HepG2 (cell line): ENCODE measurements around the gene ZBTB48. TPM values are rescaled to one million over a fixed set of nuclear protein-coding genes. Genes with fewer than 3 reads are reported as not detected.
A peak's percentile ranks its signal among the peaks of the same experiment; 100 is the strongest.

ENCODE experiments used
- ATM ChIP-seq: fragments of 450-650 bp; IDR thresholded peaks from 2 replicates; pipeline ENCODE4 v1.7.1; 2017; ENCODE audit warnings: mild to moderate bottlenecking, borderline replicate concordance
- BCLAF1 ChIP-seq: fragments of 450-650 bp; IDR thresholded peaks from 2 replicates; pipeline ENCODE4 v1.6.1; 2017; ENCODE audit warnings: mild to moderate bottlenecking
- HNF4G ChIP-seq, 2 experiments: sonication (generic) in 1 of 2; formaldehyde crosslinking in 1 of 2; IDR thresholded peaks; 2 replicates each; pipeline versions ENCODE4 v1.4.0 to v1.6.1; 2011 to 2020; ENCODE audit warnings: borderline replicate concordance in 2 of 2, low read depth in 2 of 2, mild to moderate bottlenecking in 2 of 2, low read length in 1 of 2, missing genetic modification reagents in 1 of 2, moderate library complexity in 1 of 2
- KDM3A ChIP-seq: IDR thresholded peaks from 2 replicates; pipeline ENCODE4 v1.6.1; 2018; ENCODE audit warnings: low read depth, missing compliant biosample characterization
- MAX ChIP-seq: IDR thresholded peaks from 2 replicates; pipeline ENCODE4 v1.6.1; 2012; ENCODE audit warnings: inconsistent platforms
- MEF2D ChIP-seq: sonication (generic); formaldehyde crosslinking; IDR thresholded peaks from 2 replicates; pipeline ENCODE4 v1.5.1; 2020; ENCODE audit warnings: mild to moderate bottlenecking, missing genetic modification reagents
- NR1H2 ChIP-seq: sonication (generic); formaldehyde crosslinking; IDR thresholded peaks from 2 replicates; pipeline ENCODE4 v1.8.1; 2022; ENCODE audit warnings: low read depth, missing genetic modification reagents, borderline replicate concordance
- NRL ChIP-seq: sonication (generic); formaldehyde crosslinking; IDR thresholded peaks from 2 replicates; pipeline ENCODE4 v1.5.0; 2020; ENCODE audit warnings: missing genetic modification reagents, mild to moderate bottlenecking, moderate library complexity, borderline replicate concordance
- PLRG1 ChIP-seq: fragments of 450-650 bp; conservative IDR thresholded peaks from 2 replicates; pipeline ENCODE4 v1.6.1; 2016
- SIX4 ChIP-seq: sonication (generic); formaldehyde crosslinking; IDR thresholded peaks from 2 replicates; pipeline ENCODE4 v1.4.0; 2020; ENCODE audit warnings: missing genetic modification reagents
- SMC3 ChIP-seq: IDR thresholded peaks from 2 replicates; pipeline ENCODE4 v1.6.1; 2011; ENCODE audit warnings: low read length, improper control_type of control experiment
- XBP1 ChIP-seq: sonication (generic); formaldehyde crosslinking; IDR thresholded peaks from 2 replicates; pipeline ENCODE4 v1.5.0; 2020; ENCODE audit warnings: missing genetic modification reagents
- ZFP37 ChIP-seq: sonication (generic); formaldehyde crosslinking; IDR thresholded peaks from 2 replicates; pipeline ENCODE4 v1.4.0; 2020; ENCODE audit warnings: missing genetic modification reagents, borderline replicate concordance
- ZNF501 ChIP-seq: sonication (generic); formaldehyde crosslinking; IDR thresholded peaks from 2 replicates; pipeline ENCODE4 v1.5.1; 2020; ENCODE audit warnings: mild to moderate bottlenecking, moderate library complexity, missing genetic modification reagents
- ZNF589 ChIP-seq: sonication (generic); formaldehyde crosslinking; conservative IDR thresholded peaks from 2 replicates; pipeline ENCODE4 v1.8.0; 2022; ENCODE audit warnings: mild to moderate bottlenecking, moderate library complexity, missing genetic modification reagents
- ZNF761 ChIP-seq: sonication (generic); formaldehyde crosslinking; conservative IDR thresholded peaks from 2 replicates; pipeline ENCODE4 v1.4.0; 2020; ENCODE audit warnings: mild to moderate bottlenecking, missing genetic modification reagents
- polyA plus RNA-seq, 8 experiments: library from polyadenylated mRNA; depleted of rRNA in 3 of 8; stranded (reverse) in 7 of 8; unstranded in 1 of 8; fragments of >200 nt; fragmentation: Illumina TruSeq in 4 of 8; extraction: Trizol in 4 of 8; gene quantifications; 2 replicates each; pipeline versions ENCODE4 v1.2.1 to v1.2.3, GENCODE V29; 2011 to 2016; ENCODE audit warnings: low read depth in 4 of 8, missing spikeins in 1 of 8, mixed read lengths in 1 of 8; ENCODE audit not compliant: insufficient read depth in 1 of 8
- total RNA-seq, 5 experiments: library from RNA; depleted of rRNA; stranded (reverse); fragments of >200 nt; fragmentation: Illumina TruSeq; extraction: Trizol; gene quantifications; 2 replicates each; pipeline ENCODE4 v1.2.3, GENCODE V29; 2016; ENCODE audit warnings: low read depth in 1 of 5
- TF ChIP-seq, protein P1 (sequence below): sonication (generic); formaldehyde crosslinking; IDR thresholded peaks from one replicate; pipeline ENCODE4 v1.5.1; 2020; ENCODE audit warnings: mild to moderate bottlenecking, missing genetic modification reagents; ENCODE audit errors: not compliant biosample characterization
- TF ChIP-seq, protein P2 (sequence below): sonication (generic); formaldehyde crosslinking; IDR thresholded peaks from 2 replicates; pipeline ENCODE4 v1.4.0; 2020; ENCODE audit warnings: missing genetic modification reagents; ENCODE audit errors: not compliant biosample characterization

The ZBTB48 gene
- total and polyA plus RNA-seq, 2 of the 13 experiments (the other 11 are each of a cell fraction or from before 2014, with no cell fraction given), result 13.0 to 17.1 TPM

DNA sequence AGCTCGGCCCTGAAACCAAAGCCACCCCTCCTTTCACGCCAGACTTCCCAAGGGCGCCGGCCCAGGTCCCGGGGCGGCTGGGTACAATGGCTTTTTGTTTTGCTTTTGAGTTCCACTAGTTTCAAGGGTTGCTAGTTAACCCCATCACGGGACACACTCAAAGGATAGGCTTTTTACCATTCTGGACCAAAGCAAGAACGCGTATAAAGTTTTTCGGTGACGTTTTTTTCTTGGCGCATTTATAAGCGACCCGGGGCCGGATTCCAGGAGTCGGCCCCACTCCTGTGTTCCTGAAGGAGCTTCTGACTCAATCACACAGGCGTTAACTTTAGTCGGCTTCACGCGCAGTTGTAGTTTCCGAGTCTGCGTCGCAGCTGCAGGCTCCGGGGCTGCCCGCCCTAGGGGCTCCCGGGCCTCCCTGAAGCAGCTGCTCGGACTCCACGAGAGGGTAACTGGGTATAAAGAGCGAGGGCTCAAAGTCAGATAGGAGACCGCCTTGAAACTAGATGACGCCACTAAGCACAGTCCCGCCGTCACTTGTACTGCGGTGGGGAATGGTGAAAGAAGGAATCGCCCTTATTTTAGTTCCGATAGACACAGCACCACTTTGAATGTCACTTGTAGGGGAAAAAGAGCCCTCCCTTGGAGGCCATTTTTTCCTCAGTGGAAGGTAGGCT is 23.6 kb downstream of the ZBTB48 start (continued):
- TF ChIP-seq, protein P1, sequence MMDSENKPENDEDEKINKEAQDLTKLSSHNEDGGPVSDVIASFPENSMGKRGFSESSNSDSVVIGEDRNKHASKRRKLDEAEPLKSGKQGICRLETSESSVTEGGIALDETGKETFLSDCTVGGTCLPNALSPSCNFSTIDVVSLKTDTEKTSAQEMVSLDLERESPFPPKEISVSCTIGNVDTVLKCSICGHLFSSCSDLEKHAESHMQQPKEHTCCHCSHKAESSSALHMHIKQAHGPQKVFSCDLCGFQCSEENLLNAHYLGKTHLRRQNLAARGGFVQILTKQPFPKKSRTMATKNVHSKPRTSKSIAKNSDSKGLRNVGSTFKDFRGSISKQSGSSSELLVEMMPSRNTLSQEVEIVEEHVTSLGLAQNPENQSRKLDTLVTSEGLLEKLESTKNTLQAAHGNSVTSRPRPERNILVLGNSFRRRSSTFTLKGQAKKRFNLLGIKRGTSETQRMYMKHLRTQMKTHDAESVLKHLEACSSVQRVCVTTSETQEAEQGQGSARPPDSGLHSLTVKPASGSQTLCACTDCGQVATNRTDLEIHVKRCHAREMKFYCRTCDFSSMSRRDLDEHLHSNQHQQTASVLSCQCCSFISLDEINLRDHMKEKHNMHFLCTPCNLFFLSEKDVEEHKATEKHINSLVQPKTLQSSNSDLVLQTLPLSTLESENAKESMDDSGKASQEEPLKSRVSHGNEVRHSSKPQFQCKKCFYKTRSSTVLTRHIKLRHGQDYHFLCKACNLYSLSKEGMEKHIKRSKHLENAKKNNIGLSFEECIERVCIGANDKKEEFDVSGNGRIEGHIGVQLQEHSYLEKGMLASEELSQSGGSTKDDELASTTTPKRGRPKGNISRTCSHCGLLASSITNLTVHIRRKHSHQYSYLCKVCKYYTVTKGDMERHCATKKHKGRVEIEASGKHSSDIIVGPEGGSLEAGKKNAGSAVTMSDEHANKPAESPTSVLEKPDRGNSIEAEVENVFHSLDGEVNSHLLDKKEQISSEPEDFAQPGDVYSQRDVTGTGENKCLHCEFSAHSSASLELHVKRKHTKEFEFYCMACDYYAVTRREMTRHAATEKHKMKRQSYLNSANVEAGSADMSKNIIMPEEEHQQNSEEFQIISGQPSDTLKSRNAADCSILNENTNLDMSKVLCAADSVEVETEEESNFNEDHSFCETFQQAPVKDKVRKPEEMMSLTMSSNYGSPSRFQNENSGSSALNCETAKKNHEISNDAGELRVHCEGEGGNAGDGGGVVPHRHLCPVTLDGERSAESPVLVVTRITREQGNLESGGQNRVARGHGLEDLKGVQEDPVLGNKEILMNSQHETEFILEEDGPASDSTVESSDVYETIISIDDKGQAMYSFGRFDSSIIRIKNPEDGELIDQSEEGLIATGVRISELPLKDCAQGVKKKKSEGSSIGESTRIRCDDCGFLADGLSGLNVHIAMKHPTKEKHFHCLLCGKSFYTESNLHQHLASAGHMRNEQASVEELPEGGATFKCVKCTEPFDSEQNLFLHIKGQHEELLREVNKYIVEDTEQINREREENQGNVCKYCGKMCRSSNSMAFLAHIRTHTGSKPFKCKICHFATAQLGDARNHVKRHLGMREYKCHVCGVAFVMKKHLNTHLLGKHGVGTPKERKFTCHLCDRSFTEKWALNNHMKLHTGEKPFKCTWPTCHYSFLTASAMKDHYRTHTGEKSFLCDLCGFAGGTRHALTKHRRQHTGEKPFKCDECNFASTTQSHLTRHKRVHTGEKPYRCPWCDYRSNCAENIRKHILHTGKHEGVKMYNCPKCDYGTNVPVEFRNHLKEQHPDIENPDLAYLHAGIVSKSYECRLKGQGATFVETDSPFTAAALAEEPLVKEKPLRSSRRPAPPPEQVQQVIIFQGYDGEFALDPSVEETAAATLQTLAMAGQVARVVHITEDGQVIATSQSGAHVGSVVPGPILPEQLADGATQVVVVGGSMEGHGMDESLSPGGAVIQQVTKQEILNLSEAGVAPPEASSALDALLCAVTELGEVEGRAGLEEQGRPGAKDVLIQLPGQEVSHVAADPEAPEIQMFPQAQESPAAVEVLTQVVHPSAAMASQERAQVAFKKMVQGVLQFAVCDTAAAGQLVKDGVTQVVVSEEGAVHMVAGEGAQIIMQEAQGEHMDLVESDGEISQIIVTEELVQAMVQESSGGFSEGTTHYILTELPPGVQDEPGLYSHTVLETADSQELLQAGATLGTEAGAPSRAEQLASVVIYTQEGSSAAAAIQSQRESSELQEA (CRISPR knock-in tag), result no peak
- TF ChIP-seq BCLAF1, result no peak
- TF ChIP-seq ZNF589 (CRISPR knock-in tag), result 0 out of 2 replicates have a peak, but pooled peaks have one; percentile 38
- no peak for TF ChIP-seq SIX4 (CRISPR knock-in tag)
- TF ChIP-seq KDM3A (CRISPR knock-in tag), result no peak
- no peak for TF ChIP-seq ZNF501 (CRISPR knock-in tag)
- 0 out of 2 replicates have a peak, but pooled peaks have one; percentile 2 for TF ChIP-seq MAX
- TF ChIP-seq ZFP37 (CRISPR knock-in tag), result no peak
- TF ChIP-seq NRL (CRISPR knock-in tag), result no peak; the same call in 1 of the 2 replicates
- TF ChIP-seq, protein P2, sequence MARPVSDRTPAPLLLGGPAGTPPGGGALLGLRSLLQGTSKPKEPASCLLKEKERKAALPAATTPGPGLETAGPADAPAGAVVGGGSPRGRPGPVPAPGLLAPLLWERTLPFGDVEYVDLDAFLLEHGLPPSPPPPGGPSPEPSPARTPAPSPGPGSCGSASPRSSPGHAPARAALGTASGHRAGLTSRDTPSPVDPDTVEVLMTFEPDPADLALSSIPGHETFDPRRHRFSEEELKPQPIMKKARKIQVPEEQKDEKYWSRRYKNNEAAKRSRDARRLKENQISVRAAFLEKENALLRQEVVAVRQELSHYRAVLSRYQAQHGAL (CRISPR knock-in tag), result no peak
- no peak for TF ChIP-seq ZNF761 (CRISPR knock-in tag)
- TF ChIP-seq ATM, result no peak
- TF ChIP-seq XBP1 (CRISPR knock-in tag), result peak; percentile 52; the same call in 1 of the 2 replicates
- no peak for TF ChIP-seq HNF4G (IDR thresholded peaks at IDR 0.05; ENCODE audit: borderline replicate concordance, low read depth, low read length)
- no peak for TF ChIP-seq HNF4G (CRISPR knock-in tag; IDR thresholded peaks at IDR 0.05; ENCODE audit: borderline replicate concordance, low read depth)
- no peak for TF ChIP-seq PLRG1
- TF ChIP-seq NR1H2 (CRISPR knock-in tag), result no peak
- TF ChIP-seq MEF2D (CRISPR knock-in tag), result no peak
- no peak for TF ChIP-seq SMC3
